ENCODE results near the gene CAMK4.

- TF ChIP-seq GATA3 (IDR thresholded peaks at IDR 0.05; ENCODE audit: low read depth, low read length) (no peak), GATA2 (IDR thresholded peaks at IDR 0.05; ENCODE audit: low read depth, low read length) (no peak)
Measured at GRCh38 chr5:111461934-111462333, 237.8 kb downstream of the CAMK4 start.
